DND-41 (cell line): ENCODE results near the gene PTPRK.

Source experiments
- ATAC-seq: fragments of 200-7000 bp; cut with Tn5 transposase; 3 replicates; pipeline ENCODE4 v1.9.1; 2021; ENCODE audit warnings: low read depth; ENCODE audit not compliant: insufficient read depth
- DNase-seq: peaks from one replicate; pipeline ENCODE4 v3.0.0-alpha.2; 2020
- H2AFZ ChIP-seq: 2 replicates; pipeline ENCODE4 v1.6.0; 2012; ENCODE audit warnings: low read depth, low read length
- H3K27ac ChIP-seq: 2 replicates; pipeline ENCODE4 v1.5.1; 2012; ENCODE audit warnings: low read length, inconsistent platforms
- H3K27me3 ChIP-seq: fragments of 200-600 bp; sonication (generic); 2 replicates; pipeline ENCODE4 v1.6.0; 2012; ENCODE audit warnings: low read length, mild to moderate bottlenecking, inconsistent platforms; ENCODE audit not compliant: insufficient read depth, poor library complexity
- H3K36me3 ChIP-seq: 2 replicates; pipeline ENCODE4 v1.5.1; 2012; ENCODE audit warnings: low read length, inconsistent platforms; ENCODE audit not compliant: insufficient read depth
- H3K4me1 ChIP-seq: 2 replicates; pipeline ENCODE4 v1.5.1; 2012; ENCODE audit warnings: mild to moderate bottlenecking, low read length; ENCODE audit not compliant: insufficient read depth
- H3K4me2 ChIP-seq: 2 replicates; pipeline ENCODE4 v1.6.0; 2012; ENCODE audit warnings: mild to moderate bottlenecking, moderate library complexity, low read length, inconsistent platforms; ENCODE audit not compliant: insufficient read depth
- H3K4me3 ChIP-seq, 2 experiments: fragments of 200-600 bp in 1 of 2; shearing (Covaris generic) in 1 of 2; 2 replicates each; pipeline ENCODE4 v1.5.1; 2012 to 2016; ENCODE audit warnings: inconsistent platforms in 2 of 2, low read length in 2 of 2, mild to moderate bottlenecking in 2 of 2, low read depth in 1 of 2, moderate library complexity in 1 of 2
- H3K79me2 ChIP-seq: 2 replicates; pipeline ENCODE4 v1.6.0; 2012; ENCODE audit warnings: low read length, inconsistent platforms; ENCODE audit not compliant: insufficient read depth
- H3K9ac ChIP-seq: 2 replicates; pipeline ENCODE4 v1.6.0; 2012; ENCODE audit warnings: low read depth, mild to moderate bottlenecking, inconsistent platforms, low read length, moderate library complexity
- H3K9me3 ChIP-seq: 2 replicates; pipeline ENCODE4 v1.5.1; 2012; ENCODE audit warnings: low read length, moderate library complexity, mild to moderate bottlenecking, inconsistent platforms; ENCODE audit not compliant: insufficient read depth, severe bottlenecking
- H4K20me1 ChIP-seq: 2 replicates; pipeline ENCODE4 v1.6.0; 2012; ENCODE audit warnings: low read length; ENCODE audit not compliant: insufficient read depth
- EZH2 ChIP-seq: IDR thresholded peaks from 3 replicates; pipeline ENCODE4 v1.6.1; 2012; ENCODE audit warnings: borderline replicate concordance, low read depth, mild to moderate bottlenecking, moderate library complexity, low read length, inconsistent platforms; ENCODE audit not compliant: severe bottlenecking
- TF ChIP-seq, protein P1 (sequence below): IDR thresholded peaks from 2 replicates; pipeline ENCODE4 v1.5.1; 2012; ENCODE audit warnings: borderline replicate concordance, low read length, moderate library complexity, mild to moderate bottlenecking; ENCODE audit not compliant: poor library complexity, severe bottlenecking; ENCODE audit errors: extremely low read depth

PTPRK gene

DNA sequence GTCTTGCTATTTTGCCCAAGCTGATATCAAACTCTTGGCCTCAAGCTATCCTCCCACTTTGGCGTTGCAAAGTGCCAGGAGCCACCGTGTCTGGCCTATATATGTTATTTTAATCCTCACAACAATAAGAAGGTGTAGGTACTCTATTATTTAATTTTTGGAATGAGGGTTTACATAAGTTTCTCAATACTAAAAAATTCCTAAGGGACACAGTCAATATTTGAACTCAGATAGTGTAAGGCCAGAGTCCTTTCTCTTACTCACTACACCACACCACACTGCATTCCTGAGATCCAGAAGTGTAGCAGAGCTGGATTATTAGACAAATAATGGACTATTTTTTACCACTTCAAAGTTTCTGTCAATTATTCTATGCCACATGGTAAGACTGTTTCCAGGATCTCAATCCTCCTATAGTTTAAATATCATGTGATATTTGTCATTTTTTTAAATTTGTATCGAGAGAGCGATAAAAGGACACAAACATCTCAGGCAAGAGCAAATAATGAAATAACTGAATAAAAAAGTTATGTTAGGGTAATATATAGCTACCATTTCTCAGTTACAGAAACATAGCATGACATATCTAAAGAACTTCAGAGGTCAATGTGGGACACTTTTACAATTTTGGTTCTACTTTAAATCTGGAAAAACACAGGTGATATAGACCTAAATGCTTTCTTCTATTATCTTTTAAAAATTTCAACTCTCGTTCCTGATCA is 457.4 kb downstream of the PTPRK start:
- DNase-seq (no peak), ATAC-seq (no peak)
- TF ChIP-seq, protein P1, sequence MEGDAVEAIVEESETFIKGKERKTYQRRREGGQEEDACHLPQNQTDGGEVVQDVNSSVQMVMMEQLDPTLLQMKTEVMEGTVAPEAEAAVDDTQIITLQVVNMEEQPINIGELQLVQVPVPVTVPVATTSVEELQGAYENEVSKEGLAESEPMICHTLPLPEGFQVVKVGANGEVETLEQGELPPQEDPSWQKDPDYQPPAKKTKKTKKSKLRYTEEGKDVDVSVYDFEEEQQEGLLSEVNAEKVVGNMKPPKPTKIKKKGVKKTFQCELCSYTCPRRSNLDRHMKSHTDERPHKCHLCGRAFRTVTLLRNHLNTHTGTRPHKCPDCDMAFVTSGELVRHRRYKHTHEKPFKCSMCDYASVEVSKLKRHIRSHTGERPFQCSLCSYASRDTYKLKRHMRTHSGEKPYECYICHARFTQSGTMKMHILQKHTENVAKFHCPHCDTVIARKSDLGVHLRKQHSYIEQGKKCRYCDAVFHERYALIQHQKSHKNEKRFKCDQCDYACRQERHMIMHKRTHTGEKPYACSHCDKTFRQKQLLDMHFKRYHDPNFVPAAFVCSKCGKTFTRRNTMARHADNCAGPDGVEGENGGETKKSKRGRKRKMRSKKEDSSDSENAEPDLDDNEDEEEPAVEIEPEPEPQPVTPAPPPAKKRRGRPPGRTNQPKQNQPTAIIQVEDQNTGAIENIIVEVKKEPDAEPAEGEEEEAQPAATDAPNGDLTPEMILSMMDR = no peak
- no peak for TF ChIP-seq EZH2
- Histone ChIP-seq H3K27ac (no peak overlapping the region), H3K36me3 (no peaks in the 10 kb centered on the region), H3K9me3 (no peaks in the 10 kb centered on the region), H3K4me3 (no peak overlapping the region), H3K27me3 (no peaks in the 10 kb centered on the region), H3K9ac (no peak overlapping the region), H4K20me1 (no peaks in the 10 kb centered on the region), H3K4me1 (no peaks in the 10 kb centered on the region), H2AFZ (no peak overlapping the region), H3K4me2 (no peak overlapping the region), H3K79me2 (no peaks in the 10 kb centered on the region)

DNA sequence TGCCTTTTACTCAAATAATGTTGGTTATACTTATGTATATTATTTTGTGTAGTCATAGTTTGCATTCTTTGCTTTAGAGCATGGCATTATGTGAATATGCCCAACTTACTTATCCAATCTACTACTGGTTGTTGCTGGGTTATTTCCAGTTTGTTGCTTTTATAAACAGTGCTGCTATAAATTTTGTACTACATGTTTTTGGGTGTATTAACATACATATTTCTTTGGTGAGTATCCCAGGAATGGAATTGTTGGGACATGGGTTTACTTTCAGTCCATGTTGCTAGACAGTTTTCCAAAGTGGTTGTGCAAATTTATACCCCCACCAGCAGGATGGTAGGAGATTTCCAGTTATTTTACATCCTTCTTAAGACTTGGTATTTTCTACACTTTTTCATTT is 462.5 kb downstream of the PTPRK start:
- H3K79me2 ChIP-seq = no peaks in the 10 kb centered on the region
- no peak overlapping the region for H3K4me3 ChIP-seq
- no peaks in the 10 kb centered on the region for H4K20me1 ChIP-seq
- TF ChIP-seq, protein P1 = no peak
- no peak for TF ChIP-seq EZH2
- no peaks in the 10 kb centered on the region for H3K27me3 ChIP-seq
- no peak for DNase-seq
- H3K4me2 ChIP-seq = no peak overlapping the region
- H2AFZ ChIP-seq = no peak overlapping the region
- no peaks in the 10 kb centered on the region for H3K36me3 ChIP-seq
- no peak overlapping the region for H3K9ac ChIP-seq
- H3K9me3 ChIP-seq = no peaks in the 10 kb centered on the region
- ATAC-seq = no peak
- no peaks in the 10 kb centered on the region for H3K4me1 ChIP-seq
- H3K27ac ChIP-seq = no peak overlapping the region

DNA sequence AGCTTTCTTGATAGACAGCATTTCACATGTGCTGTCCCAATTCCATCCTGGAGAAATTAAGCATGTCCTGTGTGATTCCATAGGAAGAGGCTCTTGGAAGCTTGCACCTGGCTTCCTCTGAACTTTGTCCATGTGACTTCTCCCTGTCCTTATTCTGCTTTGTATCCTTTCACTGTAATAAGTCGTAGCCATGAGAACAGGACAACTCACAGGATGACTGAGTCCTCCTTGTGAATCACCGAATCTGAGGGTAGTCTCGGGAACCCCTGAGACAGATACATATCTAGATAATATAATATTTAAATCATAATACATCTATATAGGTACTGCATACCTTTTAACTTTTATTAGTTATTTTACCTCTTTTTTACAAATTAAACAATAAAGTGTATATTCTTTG is 462.9 kb downstream of the PTPRK start:
- DNase-seq = no peak
- Histone ChIP-seq H3K4me3 (no peak overlapping the region), H3K36me3 (no peaks in the 10 kb centered on the region), H3K9me3 (no peaks in the 10 kb centered on the region), H3K79me2 (no peaks in the 10 kb centered on the region), H3K4me1 (no peaks in the 10 kb centered on the region), H3K9ac (no peak overlapping the region), H3K27ac (no peak overlapping the region), H2AFZ (no peak overlapping the region), H4K20me1 (no peaks in the 10 kb centered on the region), H3K27me3 (no peaks in the 10 kb centered on the region), H3K4me2 (no peak overlapping the region)
- TF ChIP-seq, protein P1 = no peak
- TF ChIP-seq EZH2 = no peak
- ATAC-seq = no peak
